Measurements from ENCODE around the gene AKAIN1.

AKAIN1 gene

DNA sequence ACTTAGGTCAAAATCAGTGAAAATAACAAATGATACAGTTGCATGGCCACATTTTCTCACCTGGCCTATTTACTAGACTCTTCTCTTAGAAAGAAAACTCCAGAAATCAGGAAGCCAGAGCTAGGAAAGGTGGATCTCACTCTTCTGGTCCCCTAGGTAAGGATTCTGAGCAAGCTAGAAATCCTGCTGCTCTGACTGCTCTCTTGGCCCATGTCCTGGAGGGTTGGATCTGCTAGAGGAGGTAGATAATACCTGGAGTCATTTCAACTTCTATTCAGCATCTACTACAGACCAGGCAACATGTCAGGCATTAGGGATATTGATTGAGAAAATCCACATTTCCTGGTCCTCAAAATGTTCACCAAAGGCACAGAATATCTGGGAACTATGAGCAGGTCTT lies 34.9 kb downstream of the AKAIN1 start:
- no peak for DNase-seq (ENCODE audit: low read depth in 2 of 3, low spot score in 2 of 3)

DNA sequence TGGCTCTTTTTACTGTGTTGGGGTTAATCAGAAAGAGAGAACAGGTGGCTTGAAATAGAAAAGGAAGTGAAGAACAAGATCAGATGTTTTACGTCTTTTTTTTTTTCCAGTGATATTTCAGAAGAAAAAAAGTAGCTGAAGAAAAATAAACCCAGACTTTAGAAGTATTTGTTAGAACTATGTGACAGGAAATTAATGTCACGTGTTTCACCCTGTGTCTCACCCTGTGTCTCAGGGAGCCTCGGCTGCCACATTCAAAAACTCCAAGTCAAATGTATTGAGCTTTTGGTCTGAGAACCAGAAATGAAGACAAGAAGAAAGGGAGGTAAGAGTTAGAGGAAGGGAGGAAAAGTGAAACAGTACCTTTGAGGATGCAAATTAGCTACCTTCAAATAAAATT lies 38.0 kb downstream of the AKAIN1 start:
- no peak for DNase-seq (ENCODE audit: low read depth in 2 of 3, low spot score in 2 of 3)

DNA sequence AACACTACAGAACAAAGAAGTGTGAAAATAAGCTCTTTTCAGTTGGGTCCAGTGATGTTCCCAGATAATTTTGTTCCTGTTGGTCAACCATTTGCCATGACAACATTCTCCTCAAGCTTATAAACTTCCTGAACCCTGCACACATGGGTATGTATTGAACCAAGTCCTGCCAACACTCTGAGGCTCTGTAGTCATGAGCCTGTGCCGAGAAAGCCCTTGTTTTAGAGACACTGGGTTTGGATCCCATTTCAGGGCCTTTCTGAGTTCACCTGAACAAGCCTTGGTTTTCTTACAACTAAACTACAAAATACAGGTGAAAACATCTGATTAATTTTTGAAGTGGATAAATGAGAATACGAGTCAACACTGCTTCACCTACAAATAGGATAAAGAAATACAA lies 38.5 kb downstream of the AKAIN1 start:
- no peak for DNase-seq (ENCODE audit: low read depth in 2 of 3, low spot score in 2 of 3)

DNA sequence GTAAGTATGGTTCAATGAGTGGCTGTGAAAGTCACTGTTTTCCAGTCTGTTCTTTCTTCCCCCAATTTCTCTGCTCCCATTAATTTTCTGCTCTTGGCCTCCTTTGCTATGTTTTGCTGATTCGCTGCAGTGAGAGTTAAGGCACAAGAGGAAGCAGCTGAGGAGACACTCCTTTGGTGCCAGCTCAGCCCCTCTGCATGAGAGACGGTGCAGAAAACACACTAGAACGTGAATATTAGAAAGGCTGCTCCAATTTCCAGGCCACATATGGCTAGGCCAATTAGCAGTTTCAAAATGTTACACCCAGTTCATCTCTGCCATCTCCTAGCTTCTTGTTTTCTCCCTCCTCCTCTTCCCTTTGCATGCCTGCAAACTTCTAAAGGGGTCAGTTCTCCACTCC lies 38.9 kb downstream of the AKAIN1 start:
- no peak for DNase-seq (ENCODE audit: low read depth in 2 of 3, low spot score in 2 of 3)

DNA sequence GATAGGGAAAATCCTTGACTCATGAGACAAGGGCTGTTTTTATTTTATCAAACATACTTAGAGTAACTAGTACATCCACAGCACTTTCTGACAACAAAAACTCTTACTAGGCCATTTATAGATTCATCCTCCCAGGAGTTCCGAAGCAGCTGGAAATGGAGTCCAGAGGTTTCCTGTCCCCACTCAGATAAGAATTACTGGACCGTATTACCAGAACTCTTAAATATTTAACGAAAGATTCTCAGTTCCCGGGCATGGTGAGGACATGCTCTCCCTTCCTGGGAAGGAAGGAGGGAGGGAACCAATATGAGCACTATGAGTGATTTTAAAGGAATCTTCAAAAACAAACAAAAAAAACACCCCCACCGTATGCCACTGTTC lies 41.2 kb downstream of the AKAIN1 start:
- DNase-seq (ENCODE audit: low read depth in 2 of 3, low spot score in 2 of 3), result no peak

DNA sequence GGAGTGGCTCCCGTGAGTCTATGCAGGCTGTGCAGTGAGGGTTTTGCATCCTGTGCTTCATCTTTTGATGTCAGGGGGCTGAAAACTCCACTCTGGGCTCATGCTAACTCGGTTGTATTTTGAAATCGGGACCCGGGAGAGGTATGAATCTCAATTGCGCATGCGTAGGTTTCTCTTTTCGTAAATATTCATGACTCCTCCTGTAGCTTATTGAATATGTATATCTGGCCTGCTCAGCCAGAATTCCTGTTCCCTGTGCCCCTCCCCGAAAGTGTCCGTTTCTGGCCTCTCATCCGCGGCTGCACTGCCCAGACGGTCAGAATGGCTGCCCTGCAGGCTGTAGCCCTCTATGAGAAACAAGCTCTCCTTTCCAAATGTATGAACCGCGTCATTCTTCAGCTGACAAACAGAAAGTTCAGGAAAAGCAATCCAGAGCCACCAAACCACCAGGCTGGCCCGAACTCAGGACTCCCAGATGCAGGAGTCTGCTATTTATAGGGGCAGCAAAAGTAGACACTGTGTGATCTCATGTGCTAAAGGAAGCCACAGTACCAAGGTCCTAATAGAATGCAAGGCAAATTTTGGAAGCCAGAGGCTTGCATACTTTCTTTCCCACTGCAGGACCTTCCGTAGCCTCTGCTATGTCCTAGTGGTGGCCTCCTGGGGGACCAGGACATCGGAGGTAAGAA lies 41.7 kb downstream of the AKAIN1 start:
- no peak for DNase-seq (ENCODE audit: low read depth in 2 of 3, low spot score in 2 of 3)

DNA sequence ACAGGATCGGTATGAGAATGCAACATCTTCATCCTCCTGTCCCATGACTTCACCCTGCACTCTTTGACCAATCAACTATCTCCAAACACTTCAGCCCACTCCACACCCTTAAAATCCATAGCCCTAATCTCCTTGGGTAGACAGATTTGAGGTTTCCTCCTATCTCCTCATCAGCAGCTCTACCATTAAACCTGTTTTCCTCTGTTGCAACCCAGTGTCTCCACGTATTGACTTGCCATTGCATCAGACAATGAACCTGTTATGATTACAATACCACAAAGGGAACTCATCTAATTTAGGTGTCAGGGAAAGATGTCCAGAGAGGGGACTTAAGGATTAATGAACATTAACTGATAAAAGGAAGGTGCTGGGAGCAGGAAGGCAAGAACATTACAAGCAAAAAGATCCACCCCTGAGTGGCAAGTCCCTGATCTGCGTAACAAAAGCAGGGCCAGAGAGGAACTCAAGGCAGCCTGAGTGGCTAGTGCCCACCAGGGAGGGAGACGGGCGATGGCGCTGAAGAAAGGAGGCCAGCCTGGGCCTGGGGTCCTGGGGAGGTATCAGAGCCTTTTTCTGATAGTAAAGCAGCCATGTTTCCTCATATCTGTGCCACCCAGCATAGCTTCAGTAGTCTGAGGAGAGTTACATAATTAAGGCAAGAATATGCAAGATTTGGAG lies 44.6 kb downstream of the AKAIN1 start:
- no peak for DNase-seq (ENCODE audit: low read depth in 2 of 3, low spot score in 2 of 3)

DNA sequence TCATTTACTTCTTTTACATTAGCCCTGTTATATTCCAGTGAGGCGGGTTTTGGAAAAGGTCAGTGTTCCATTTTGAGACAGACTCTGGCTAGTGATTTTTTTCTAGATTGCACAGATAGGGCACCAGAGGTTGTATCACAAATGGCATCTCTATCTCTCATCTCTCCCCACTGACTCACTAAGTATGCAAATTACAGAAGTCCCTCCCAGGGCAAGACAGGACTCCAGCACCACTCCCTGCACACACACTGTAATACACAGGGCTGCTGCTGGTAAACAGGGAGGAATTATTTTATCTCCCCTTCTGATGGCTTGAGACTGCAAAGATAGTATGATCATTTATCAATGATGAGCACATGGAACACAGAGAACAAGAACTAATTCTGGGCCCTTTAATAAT lies 46.2 kb downstream of the AKAIN1 start:
- no peak for DNase-seq (ENCODE audit: low read depth in 2 of 3, low spot score in 2 of 3)

DNA sequence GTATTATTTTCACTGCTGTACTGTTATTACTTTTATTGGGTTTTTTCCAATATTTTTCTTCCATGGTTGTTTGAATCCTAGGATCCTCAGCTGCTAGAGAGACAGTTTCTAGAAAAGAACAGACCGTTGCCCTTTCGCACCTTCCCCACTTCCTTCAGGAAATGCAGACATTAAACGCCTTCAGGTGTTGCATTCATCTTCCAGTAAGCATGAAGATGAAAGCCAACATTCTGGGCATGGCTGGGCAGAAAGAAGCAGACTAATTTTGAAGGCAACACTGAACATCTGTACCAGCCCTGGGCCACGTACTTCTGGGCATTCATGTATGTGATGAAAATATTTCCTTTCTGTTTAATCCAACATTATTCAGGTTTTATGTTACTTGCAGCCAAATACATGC lies 51.0 kb downstream of the AKAIN1 start:
- DNase-seq (ENCODE audit: low read depth in 2 of 3, low spot score in 2 of 3), result no peak

DNA sequence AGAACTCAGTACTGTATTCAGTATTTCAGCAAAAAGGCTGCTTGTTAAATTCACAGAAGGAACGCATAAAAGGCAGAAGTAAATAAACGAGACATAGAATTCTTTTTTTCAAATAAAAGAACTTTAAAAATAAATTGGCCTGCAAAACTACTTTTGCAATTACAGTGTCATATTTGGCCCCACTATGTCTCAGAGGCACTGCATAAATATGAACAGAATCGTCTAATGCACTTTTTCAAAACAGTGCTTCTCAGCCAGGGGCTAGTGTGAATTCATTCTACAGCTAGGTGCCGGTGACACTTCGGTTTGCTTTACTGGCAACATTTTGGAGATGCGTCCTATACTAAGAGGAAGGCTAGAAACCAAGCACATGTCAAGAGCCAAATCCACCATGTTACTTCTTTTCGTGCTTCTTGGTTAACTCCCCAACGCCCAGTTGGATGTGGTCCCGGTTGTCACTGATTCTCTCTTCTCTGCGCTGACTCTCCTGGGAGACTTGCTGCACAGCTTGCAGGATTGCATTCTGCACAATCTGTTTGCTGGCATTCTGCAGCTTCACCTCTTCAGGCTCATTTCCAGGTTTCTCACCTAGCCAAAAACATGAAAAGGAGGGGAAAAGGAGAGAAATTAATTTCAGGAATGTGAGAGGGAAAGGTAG lies 51.8 kb downstream of the AKAIN1 start:
- DNase-seq (ENCODE audit: low read depth in 2 of 3, low spot score in 2 of 3), result no peak

DNA sequence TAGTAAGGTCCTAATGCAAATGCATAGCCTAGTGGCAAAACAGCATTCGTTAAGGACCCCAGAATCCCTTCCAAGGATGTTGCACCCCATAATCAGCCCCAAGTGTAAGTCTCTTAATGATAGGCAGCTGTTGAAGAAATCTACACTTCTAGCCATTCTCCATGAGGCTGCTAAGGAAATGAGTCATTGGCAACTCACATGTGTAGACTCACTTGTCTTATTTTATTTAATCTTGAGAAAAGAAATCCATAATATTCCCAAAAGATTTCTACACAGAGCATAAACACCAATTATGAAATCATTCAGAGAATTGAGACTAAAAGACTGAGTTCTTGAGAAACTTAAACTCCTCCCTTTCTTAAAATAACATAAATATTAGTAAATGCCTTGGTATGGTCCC lies 52.4 kb downstream of the AKAIN1 start:
- DNase-seq (ENCODE audit: low read depth in 2 of 3, low spot score in 2 of 3), result no peak

DNA sequence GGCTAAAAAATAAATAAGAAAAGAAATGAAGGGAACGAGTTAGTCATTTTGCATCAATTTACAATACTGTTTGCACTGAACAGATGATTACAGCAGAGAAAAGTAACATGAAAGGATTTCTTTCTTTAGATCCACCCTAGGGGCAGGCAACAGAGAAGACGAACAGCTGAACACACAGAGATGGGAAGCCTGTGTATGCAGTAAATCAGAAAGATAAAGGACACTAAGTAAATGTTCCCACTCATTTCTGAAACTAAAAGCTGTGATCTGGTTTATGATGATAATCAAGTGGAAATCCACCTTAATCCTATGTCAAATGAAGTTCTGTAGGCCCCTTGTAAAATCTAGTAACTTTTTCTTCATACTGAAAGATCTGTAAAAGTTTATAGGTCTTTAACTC lies 54.2 kb downstream of the AKAIN1 start:
- DNase-seq (ENCODE audit: low read depth in 2 of 3, low spot score in 2 of 3), result no peak

DNA sequence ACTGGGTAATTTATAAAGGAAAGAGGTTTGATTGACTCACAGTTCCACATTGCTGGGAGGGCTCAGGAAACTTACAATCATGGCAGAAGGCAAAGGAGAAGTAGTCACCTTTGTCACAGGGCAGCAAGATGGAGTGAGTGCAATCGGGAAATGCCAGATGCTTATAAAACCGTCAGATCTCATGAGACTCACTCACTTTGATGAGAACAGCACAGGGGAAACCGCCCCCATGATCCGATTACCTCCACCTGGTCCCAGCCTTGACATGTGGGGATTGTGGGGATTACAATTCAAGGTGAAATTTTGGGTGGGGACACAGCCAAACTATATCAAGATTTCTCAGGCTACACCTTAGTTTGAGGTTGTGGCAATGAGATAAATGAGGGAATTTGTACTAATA lies 54.9 kb downstream of the AKAIN1 start:
- no peak for DNase-seq (ENCODE audit: low read depth in 2 of 3, low spot score in 2 of 3)

DNA sequence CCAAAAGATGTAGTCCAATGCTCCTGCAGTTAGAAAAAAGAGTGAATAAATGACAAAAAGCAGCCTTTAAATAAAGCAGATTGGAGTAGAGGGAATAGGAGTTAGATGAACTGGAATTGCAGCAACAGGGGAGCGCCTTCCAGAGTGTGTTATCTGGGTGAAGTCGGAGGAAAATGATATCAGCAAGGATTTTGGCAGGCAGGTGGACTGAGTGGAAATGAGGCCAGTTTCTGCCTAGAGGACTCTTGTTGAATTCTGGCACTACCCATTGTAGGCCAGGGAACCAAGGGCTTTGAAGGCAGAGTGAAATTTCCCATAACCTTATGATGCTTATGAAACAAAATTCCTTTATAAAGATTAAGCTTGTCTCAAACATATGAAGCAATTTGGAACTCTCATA lies 59.8 kb downstream of the AKAIN1 start:
- no peak for DNase-seq (ENCODE audit: low read depth in 2 of 3, low spot score in 2 of 3)

DNA sequence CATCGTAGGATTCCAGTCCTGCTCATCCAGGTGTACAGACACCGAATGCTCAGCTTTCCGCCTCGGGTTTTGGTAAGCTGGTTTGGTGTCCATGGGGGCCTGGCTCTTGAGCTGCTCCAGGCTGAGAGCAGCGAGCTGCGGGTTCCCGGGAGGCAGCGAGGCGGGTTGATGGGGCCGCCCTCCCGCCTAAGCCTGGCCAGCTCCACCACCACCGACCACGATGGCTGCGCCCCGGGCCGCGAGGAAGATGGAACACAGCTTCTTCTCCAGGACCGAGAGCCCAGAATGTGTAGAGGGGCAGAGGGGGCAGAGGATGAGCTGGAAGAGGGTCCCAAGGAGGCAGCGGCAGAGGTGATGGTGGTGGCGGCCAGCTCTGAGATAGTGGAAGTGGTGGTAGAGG lies 64.1 kb downstream of the AKAIN1 start:
- DNase-seq (ENCODE audit: low read depth in 2 of 3, low spot score in 2 of 3), result no peak

DNA sequence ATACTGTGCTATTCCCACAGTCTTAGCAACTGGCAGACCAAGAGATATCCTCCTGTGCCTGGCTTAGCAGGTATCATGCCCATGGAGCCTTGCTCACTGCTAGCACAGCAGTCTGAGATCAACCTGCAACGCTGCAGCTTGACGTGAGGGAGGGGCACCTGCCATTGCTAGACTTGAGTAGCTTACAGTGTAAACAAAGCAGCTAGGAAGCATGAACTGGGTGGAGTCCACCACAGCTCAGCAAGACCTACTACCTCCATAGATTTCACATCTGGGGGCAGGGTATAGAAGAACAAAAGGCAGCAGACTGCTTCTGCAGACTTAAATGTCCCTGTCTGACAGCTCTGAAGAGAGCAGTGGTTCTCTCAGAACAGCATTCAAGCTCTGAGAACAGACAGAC lies 74.8 kb downstream of the AKAIN1 start:
- DNase-seq (ENCODE audit: low read depth in 2 of 3, low spot score in 2 of 3), result no peak

DNA sequence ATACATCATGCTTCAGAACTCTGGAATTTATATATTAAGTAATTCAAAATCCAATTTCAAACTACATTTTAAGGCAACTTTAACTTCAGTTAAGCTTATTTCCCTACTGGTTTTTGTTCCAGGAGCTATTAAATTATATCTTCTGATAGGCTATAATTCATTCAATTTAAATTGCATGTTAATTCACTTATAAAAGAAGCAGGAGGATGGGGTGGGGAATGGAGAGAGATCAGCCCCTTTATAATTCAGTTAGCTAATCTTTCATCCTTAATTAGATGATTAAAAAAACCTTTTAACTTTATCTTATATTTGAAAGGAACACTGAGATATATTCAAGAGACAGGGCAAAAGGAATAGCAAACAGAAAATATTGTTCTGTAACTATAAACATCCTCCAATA lies 86.8 kb downstream of the AKAIN1 start:
- DNase-seq (ENCODE audit: low read depth in 2 of 3, low spot score in 2 of 3), result no peak

DNA sequence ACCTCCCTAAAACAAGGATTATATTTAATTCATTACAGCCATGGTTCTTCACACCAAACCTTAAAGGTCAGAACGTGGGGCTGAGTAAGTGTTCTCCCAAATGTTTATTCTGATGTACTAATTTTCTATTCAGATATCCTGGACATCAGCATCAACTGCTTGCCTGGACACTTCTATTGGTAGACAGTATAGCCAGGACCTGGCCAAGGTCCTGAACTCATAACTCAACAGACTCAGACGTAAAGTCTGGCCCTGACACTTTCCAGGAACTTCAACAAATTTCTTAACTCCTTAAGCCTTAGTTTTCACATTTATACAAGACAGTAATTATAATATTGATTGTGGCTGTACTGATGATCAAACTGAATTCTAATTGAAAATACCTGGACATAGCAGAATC lies 89.1 kb downstream of the AKAIN1 start:
- DNase-seq (ENCODE audit: low read depth in 2 of 3, low spot score in 2 of 3), result no peak

DNA sequence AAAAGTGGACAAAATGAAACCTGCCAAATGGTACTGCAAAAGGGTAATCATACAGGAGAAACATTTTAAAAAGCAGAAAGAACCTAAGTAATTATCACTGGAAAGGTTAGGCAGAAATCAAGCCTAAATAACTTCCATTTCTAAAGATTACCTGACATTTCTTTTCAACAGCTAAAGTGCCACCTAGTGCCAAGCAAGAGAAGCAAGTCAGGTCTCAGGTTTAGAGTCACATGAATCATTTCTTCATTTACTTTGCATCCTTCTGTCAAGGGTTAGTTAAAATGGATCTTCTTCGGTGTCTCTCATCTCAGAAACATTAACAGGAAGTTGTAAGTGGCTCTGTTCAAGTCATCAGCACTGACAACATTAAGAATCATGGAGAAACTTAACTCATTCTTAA lies 90.3 kb downstream of the AKAIN1 start:
- DNase-seq (ENCODE audit: low read depth in 2 of 3, low spot score in 2 of 3), result no peak

DNA sequence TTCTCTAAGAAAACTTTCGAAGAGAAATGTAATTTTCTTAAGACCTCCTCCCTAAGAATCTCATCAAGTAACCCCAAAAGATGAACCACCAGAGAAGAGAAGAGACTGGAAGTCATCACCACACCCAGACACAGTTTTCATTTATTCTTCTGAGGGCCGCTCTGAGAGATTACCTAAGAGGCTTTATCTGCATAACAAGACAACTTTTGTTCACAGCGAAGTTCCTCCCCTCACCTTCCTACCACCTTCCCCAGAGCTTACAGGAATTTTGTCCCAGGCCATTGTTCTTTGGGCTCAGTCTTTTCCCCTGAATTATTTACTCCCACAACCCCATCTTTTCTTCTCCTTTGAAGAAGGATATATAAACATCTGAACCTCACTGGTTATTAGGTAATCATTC lies 92.8 kb downstream of the AKAIN1 start:
- no peak for DNase-seq (ENCODE audit: low read depth in 2 of 3, low spot score in 2 of 3)

DNA sequence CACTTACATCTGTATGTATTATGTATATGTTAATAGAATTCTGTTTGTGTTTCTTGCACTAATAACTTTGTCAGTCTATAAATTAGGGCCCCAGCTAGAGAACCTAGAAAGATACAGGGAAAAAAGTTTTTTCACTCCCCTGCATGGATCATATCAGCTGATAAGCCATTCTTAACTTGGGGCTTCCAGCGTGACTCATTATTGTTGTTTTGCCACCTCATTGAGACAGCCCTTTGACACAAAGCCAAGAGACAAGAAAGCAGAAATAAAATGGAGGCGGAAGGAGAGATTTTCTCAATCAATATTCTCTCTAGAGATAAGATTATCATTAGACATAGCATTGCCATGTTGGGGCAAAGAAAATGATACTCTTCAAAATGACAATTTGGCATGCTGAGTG lies 93.4 kb downstream of the AKAIN1 start:
- DNase-seq (ENCODE audit: low read depth in 2 of 3, low spot score in 2 of 3), result no peak

DNA sequence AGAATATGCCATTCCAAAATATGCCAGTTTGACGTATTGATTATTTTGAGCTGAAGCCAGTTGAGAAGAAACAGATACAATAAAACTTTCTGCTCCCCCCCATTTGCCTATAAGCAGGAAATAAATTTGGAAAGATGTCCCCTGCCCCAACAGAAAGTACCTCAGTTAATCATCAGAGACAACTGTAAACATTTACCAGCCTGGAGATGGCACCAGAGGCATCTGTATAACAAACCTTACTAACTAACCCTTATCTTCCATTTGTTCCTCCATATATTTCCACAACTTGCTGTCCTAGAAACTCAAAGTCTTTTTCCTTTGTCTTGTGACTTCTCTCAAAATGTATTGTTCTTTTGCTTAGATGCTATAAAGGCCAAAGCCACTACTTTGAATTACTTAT lies 93.8 kb downstream of the AKAIN1 start:
- no peak for DNase-seq (ENCODE audit: low read depth in 2 of 3, low spot score in 2 of 3)
